ENCODE data around the gene EDAR. TPM values are rescaled to one million over a fixed set of nuclear protein-coding genes. Genes with fewer than 3 reads are reported as not detected.

EDAR gene
- total and polyA plus RNA-seq, 2 of the 8 experiments (the other 6 are each of a cell fraction or from before 2014, with no cell fraction given), result not detected

DNA sequence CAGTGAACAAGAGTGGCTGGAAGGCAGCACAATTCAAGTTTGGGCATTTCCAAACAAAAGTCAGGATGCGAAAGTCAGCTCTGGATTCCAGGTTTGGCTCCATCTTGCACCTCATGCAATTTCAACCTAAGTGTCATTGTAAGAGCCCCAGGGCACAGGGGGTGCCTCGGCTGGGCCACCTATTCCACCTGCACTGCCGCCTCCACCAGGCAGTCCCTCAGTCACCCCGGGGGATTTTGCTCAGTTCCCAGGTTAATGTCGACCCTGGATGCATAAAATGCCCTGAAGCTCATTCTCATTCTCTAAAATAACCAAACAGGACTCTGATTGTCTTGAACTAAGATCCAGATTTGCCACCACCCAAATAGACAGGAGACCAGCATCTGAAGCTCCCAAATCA, 77.6 kb downstream of the EDAR start (continued):
- TF ChIP-seq, protein P1, sequence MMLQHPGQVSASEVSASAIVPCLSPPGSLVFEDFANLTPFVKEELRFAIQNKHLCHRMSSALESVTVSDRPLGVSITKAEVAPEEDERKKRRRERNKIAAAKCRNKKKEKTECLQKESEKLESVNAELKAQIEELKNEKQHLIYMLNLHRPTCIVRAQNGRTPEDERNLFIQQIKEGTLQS (IDR thresholded peaks at IDR 0.05; ENCODE audit: insufficient read depth, low read depth, low read length), result no peak

Data from H1 (cell line).